Measurements from ENCODE around the gene SS18L1.

The SS18L1 gene

GRCh38 chr20:62216636-62217566 lies 73.3 kb downstream of the SS18L1 start:
- DNase-seq = no peak

GRCh38 chr20:62217913-62218773 lies 74.6 kb downstream of the SS18L1 start:
- DNase-seq = no peak

GRCh38 chr20:62219101-62219991 lies 75.8 kb downstream of the SS18L1 start:
- peak; percentile 70 for DNase-seq

- peak; percentile 57 for DNase-seq
These were observed 76.6 kb downstream of the SS18L1 start, which contains the start of gene HRH3 for GRCh38 chr20:62219992-62220665. TSS of gene HRH3 (minus strand) at chr20:62220278. CDS start at chr20:62219970, 308 bp downstream.

- DNase-seq = no peak
These were observed 77.3 kb downstream of the SS18L1 start for GRCh38 chr20:62220666-62221568.

GRCh38 chr20:62222266-62222850 lies 78.8 kb downstream of the SS18L1 start:
- no peak for DNase-seq

GRCh38 chr20:62222972-62223371 lies 79.4 kb downstream of the SS18L1 start:
- no peak for DNase-seq

GRCh38 chr20:62223571-62223970 lies 80.0 kb downstream of the SS18L1 start:
- DNase-seq = no peak

GRCh38 chr20:62224113-62224855 lies 80.7 kb downstream of the SS18L1 start:
- DNase-seq = no peak

- no peak for DNase-seq
These were observed 81.5 kb downstream of the SS18L1 start for GRCh38 chr20:62225026-62225425.

- DNase-seq = no peak
These were observed 82.5 kb downstream of the SS18L1 start for GRCh38 chr20:62225820-62226635.

- no peak for DNase-seq
These were observed 83.4 kb downstream of the SS18L1 start for GRCh38 chr20:62226707-62227590.

- DNase-seq = no peak
These were observed 84.0 kb downstream of the SS18L1 start for GRCh38 chr20:62227591-62227976.

- no peak for DNase-seq
These were observed 84.7 kb downstream of the SS18L1 start for GRCh38 chr20:62227977-62228958.

- no peak for DNase-seq
These were observed 85.5 kb downstream of the SS18L1 start for GRCh38 chr20:62228982-62229545.

- no peak for DNase-seq
These were observed 86.1 kb downstream of the SS18L1 start for GRCh38 chr20:62229667-62230066.
